Vagina (tissue), 2 donors: Measurements from ENCODE around the gene PMM2.

Experiments
- CTCF ChIP-seq, 3 experiments: fragments of 450-650 bp in 2 of 3; fragments of 200-600 bp in 1 of 3; sonication (generic) in 1 of 3; IDR thresholded peaks; one replicate each; pipeline ENCODE4 v1.5.1; 2017 to 2019; ENCODE audit warnings: antibody characterized with exemption in 3 of 3, mild to moderate bottlenecking in 2 of 3, moderate library complexity in 2 of 3
- POLR2A ChIP-seq, 2 donors: fragments of 450-650 bp; IDR thresholded peaks; one replicate each; pipeline ENCODE4 v1.6.1; 2017; ENCODE audit warnings: antibody characterized with exemption in 2 of 2, mild to moderate bottlenecking in 2 of 2, moderate library complexity in 2 of 2

- TF ChIP-seq CTCF (IDR thresholded peaks at IDR 0.05) (no peak), POLR2A (IDR thresholded peaks at IDR 0.05) (no peak)
These were observed 89.2 kb downstream of the PMM2 start for GRCh38 chr16:8886593-8887430.
